ENCODE measurements around the gene OTP.

Gene OTP

GRCh38 chr5:77640589-77641396, 2.3 kb upstream of the OTP start:
- no peak for DNase-seq (ENCODE audit: low read depth in 2 of 2)

- no peak for DNase-seq (ENCODE audit: low read depth in 2 of 2)
Observed at GRCh38 chr5:77638763-77639671, 504 bp upstream of the OTP start.

GRCh38 chr5:77637170-77637997, 1.1 kb downstream of the OTP start:
- no peak for DNase-seq (ENCODE audit: low read depth in 2 of 2)

GRCh38 chr5:77636641-77637169, 1.8 kb downstream of the OTP start:
- DNase-seq (ENCODE audit: low read depth in 2 of 2), result no peak

GRCh38 chr5:77635917-77636640, 2.4 kb downstream of the OTP start:
- no peak for DNase-seq (ENCODE audit: low read depth in 2 of 2)

- DNase-seq (ENCODE audit: low read depth in 2 of 2), result no peak
Observed at GRCh38 chr5:77635067-77635916, 3.2 kb downstream of the OTP start.

- no peak for DNase-seq (ENCODE audit: low read depth in 2 of 2)
Observed at GRCh38 chr5:77633709-77634108, 4.8 kb downstream of the OTP start.

GRCh38 chr5:77633207-77633675, 5.3 kb downstream of the OTP start:
- DNase-seq (ENCODE audit: low read depth in 2 of 2), result no peak

- no peak for DNase-seq (ENCODE audit: low read depth in 2 of 2)
Observed at GRCh38 chr5:77632526-77633206, 5.8 kb downstream of the OTP start.

- DNase-seq (ENCODE audit: low read depth in 2 of 2), result no peak
Observed at GRCh38 chr5:77630114-77630680, 8.3 kb downstream of the OTP start.

- DNase-seq (ENCODE audit: low read depth in 2 of 2), result no peak
Observed at GRCh38 chr5:77629509-77630113, 8.9 kb downstream of the OTP start.

- DNase-seq (ENCODE audit: low read depth in 2 of 2), result no peak
Observed at GRCh38 chr5:77628840-77629508, 9.5 kb downstream of the OTP start.

GRCh38 chr5:77627869-77628674, 10.4 kb downstream of the OTP start:
- DNase-seq (ENCODE audit: low read depth in 2 of 2), result no peak

GRCh38 chr5:77623203-77623740, 15.2 kb downstream of the OTP start:
- no peak for DNase-seq (ENCODE audit: low read depth in 2 of 2)

GRCh38 chr5:77621440-77621839, 17.1 kb downstream of the OTP start:
- no peak for DNase-seq (ENCODE audit: low read depth in 2 of 2)

- DNase-seq (ENCODE audit: low read depth in 2 of 2), result no peak
Observed at GRCh38 chr5:77620405-77620804, 18.1 kb downstream of the OTP start.

GRCh38 chr5:77616920-77617319, 21.6 kb downstream of the OTP start:
- no peak for DNase-seq (ENCODE audit: low read depth in 2 of 2)
